ENCODE data around the gene STK4. TPM values are rescaled to one million over a fixed set of nuclear protein-coding genes. Genes with fewer than 3 reads are reported as not detected.

The STK4 gene
- total RNA-seq, 2 donors from 2014 or later, result 29.0 to 30.1 TPM

DNA sequence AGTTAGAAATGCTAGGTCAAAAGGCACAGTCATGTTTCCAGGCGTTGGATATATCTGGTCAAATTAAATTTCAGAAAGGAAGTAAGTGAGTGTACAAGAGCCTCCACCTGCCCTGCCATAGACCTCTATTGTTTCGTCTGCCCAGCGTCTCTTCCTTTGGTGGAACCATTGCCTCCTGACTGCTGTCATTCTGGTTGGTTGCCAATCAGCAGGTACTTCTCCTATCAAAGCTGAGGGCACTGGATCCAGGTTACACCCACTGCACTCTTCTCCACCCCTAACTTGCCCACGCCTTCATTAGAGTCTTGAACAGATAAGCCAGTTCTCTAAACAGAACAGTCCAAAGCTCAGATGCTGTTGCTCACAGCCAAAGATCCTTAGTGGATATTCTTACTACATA, 151.3 kb downstream of the STK4 start:
- intact Hi-C loops (cut with DNase I), result no loop called here
- no peak for DNase-seq (ENCODE audit: low spot score)

DNA sequence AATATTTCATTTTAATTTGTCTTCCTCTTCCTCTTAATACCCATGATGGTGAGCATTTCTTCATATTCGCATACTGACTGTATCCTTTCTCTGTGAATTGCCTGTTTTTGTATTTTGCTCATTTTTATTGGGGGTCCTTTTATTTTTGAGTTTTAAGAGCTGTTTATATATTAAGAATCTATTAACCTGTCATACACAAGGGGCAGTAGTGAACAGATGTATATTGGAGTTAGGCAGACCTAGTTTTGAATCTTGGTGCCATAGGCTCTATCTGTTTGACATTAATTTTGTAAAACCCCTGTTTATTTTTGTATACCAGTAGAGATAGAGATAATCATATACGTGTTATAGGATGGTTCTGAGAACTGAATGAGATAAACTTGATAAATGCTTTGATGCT, 151.7 kb downstream of the STK4 start:
- no peak for DNase-seq (ENCODE audit: low spot score)
- intact Hi-C loops (cut with DNase I), result no loop called here

DNA sequence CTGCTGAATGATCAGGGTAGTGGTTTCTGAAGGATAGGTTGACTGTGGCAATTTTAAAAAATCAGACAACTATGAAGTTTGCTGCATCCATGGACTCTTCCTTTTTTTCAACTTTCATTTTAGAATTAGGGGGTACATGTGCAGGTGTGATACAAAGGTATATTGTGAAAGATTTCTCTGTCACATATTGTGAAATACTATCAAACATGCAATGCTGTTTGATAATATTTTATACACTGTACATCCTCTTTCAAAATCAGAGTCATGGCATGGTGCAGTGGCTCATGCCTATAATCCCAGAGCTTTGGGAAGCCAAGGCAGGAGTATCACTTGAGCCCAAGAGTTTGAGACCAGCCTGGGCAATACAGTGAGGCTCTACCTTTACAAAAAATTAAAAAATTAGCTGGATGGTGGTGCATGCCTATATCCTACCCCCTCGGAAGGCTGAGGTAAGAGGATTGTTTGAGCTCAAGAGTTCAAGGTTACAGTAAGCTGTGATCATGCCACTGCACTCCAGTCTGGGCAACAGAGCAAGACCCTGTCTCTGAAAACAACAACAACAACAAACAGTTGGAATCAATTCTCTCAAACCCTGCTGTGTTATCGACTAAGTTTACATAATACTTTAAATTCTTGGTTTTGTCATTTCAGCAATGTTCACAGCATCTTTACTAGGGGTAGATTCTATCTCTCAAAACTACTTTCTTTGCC, 153.4 kb downstream of the STK4 start:
- no peak for DNase-seq (ENCODE audit: low spot score)
- intact Hi-C loops (cut with DNase I), result no loop called here

DNA sequence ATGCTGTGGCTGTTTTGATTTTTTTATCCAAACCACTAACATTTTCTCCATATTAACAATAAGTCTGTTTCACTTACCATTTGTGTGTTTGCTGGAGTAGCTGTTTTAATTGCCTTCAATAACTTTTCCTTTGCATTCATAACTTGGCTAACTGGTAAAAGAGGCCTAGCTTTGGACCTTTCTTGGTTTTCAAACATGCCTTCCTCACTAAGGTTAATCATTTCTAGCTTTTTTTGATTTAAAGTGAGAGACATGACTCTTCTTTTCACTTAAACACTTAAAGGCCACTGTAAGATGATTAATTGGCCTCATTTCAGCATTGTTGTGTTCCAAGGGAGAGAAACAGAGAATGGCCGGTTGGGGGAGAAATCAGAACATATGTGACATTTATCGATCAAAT, 155.1 kb downstream of the STK4 start:
- no peak for DNase-seq (ENCODE audit: low spot score)
- intact Hi-C loops (cut with DNase I), result no loop called here

DNA sequence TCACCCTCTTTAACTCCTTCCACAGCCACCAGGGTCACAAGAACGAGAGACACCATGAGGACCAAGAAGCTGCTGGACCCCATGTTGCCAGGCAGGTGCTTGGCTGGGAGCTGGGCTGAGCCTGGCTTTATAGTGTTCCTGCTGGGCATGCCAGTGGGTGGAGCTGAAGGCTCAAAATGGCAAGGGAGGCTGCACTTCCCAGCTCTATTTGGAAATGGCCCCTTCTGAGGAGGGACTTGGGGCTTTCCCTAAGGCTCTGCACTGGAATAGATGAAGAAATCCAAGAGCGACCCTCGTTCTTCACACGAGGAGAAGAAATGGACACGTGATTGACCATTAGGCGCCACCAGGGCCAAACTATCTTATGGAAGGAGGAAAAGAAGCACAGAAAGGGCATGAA, 158.1 kb downstream of the STK4 start, which contains the start of gene WFDC12:
TSS of gene WFDC12 (minus strand) at position 101 of the 400 bp plus-strand sequence. CDS start at position 83, 18 bp downstream.
- intact Hi-C loops (cut with DNase I), result no loop called here
- no peak for DNase-seq (ENCODE audit: low spot score)

DNA sequence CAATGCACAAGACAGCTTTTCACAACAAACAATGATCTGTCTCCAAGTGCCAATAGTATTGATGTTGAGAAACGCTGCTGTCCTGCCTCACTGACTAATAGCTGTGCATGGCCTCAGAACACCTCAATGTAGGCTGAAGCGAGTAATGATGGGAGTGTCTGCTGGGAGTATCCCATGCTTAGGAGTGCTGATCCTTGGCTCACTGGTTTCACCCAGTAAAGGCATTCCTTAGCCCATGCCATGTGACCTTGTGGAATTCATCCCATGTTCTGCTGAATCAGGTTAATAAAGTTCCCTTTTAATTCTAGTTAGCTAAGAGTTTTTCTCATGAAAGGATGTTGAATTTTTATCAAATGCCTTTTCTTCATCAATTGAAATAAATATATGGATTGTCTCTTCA, 161.8 kb downstream of the STK4 start:
- no peak for DNase-seq (ENCODE audit: low spot score)
- intact Hi-C loops (cut with DNase I), result no loop called here

Other genes with a start within 250 kb of the STK4 start
- gene KCNK15, start 220.6 kb upstream of the STK4 start, total RNA-seq, result 1 to 10 TPM; 4.1 to 4.5 TPM
- 1 to 10 TPM; 5.6 to 6.6 TPM for gene RIMS4, start 156.0 kb upstream of the STK4 start, total RNA-seq
- 100 to 1,000 TPM; 165 to 179 TPM for gene YWHAB, start 80.8 kb upstream of the STK4 start, total RNA-seq
- gene PABPC1L, start 56.5 kb upstream of the STK4 start, total RNA-seq, result 1 to 10 TPM; 5.9 to 9.9 TPM
- 10 to 100 TPM in 1 of 2 donors, 1 to 10 TPM in 1; 7.3 to 12.3 TPM for gene TOMM34, start 6.1 kb upstream of the STK4 start, total RNA-seq
- gene KCNS1, start 134.6 kb downstream of the STK4 start, total RNA-seq, result not detected
- gene WFDC5, start 148.7 kb downstream of the STK4 start, total RNA-seq, result not detected
- gene WFDC12, start 158.0 kb downstream of the STK4 start, total RNA-seq, result not detected
- not detected for gene PI3, start 208.4 kb downstream of the STK4 start, total RNA-seq
- not detected for gene SEMG1, start 240.5 kb downstream of the STK4 start, total RNA-seq